Measurements from ENCODE around the gene AQP12B. TPM values are rescaled to one million over a fixed set of nuclear protein-coding genes. Genes with fewer than 3 reads are reported as not detected.

Gene AQP12B
- total RNA-seq, 2 donors from 2014 or later = 7.9 to 9.6 TPM

DNA sequence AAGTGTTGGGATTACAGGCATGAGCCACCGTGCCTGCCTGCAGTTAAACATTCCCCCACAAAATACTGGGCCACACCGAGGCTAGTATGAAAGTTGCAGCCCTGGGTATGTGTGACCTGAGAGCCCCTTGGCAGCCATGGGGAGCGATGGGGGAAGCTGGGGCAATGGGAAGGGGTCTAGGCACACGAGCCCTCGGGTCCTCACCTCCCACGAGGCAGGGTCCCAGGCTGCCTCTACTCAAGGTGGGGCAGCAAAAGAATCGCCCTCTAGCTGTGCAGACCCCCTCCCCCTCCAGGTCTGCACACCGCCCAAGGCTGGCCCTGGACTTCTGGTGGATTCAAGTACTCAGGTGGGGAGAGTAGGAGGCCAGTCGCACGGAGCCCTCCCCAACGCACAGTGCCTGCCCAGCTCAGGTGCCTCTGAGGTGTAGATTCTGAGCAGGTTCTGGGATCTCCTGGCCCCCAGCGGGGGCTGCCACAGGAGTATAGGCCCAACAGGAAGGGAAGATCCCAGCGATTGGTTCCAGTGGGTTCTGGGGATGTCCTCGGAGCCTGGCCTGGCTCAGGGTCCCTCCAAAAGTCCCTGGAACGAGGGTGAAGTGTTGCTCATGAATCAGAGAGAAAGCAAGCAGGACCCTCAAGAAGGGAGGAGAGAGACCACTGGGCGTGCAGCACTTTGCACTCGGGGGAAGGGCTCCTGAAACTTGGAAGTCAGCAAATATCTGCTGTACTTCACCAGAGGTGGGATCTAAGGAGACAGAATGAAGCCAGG, 54.8 kb downstream of the AQP12B start:
- H3K27ac ChIP-seq = no peak overlapping the region
- no peak for DNase-seq
- TF ChIP-seq, protein P1, sequence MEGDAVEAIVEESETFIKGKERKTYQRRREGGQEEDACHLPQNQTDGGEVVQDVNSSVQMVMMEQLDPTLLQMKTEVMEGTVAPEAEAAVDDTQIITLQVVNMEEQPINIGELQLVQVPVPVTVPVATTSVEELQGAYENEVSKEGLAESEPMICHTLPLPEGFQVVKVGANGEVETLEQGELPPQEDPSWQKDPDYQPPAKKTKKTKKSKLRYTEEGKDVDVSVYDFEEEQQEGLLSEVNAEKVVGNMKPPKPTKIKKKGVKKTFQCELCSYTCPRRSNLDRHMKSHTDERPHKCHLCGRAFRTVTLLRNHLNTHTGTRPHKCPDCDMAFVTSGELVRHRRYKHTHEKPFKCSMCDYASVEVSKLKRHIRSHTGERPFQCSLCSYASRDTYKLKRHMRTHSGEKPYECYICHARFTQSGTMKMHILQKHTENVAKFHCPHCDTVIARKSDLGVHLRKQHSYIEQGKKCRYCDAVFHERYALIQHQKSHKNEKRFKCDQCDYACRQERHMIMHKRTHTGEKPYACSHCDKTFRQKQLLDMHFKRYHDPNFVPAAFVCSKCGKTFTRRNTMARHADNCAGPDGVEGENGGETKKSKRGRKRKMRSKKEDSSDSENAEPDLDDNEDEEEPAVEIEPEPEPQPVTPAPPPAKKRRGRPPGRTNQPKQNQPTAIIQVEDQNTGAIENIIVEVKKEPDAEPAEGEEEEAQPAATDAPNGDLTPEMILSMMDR (IDR thresholded peaks at IDR 0.05) = no peak
- H3K9me3 ChIP-seq = no peaks in the 10 kb centered on the region
- no peak overlapping the region for H3K4me3 ChIP-seq
- no peaks in the 10 kb centered on the region for H3K27me3 ChIP-seq
- no peaks in the 10 kb centered on the region for H3K36me3 ChIP-seq
- no peak overlapping the region for H3K9ac ChIP-seq (ENCODE audit: low read depth in 2 of 2, low read length in 2 of 2)
- intact Hi-C loops (cut with DNase I) = no loop called here
- H3K4me1 ChIP-seq = no peaks in the 10 kb centered on the region

DNA sequence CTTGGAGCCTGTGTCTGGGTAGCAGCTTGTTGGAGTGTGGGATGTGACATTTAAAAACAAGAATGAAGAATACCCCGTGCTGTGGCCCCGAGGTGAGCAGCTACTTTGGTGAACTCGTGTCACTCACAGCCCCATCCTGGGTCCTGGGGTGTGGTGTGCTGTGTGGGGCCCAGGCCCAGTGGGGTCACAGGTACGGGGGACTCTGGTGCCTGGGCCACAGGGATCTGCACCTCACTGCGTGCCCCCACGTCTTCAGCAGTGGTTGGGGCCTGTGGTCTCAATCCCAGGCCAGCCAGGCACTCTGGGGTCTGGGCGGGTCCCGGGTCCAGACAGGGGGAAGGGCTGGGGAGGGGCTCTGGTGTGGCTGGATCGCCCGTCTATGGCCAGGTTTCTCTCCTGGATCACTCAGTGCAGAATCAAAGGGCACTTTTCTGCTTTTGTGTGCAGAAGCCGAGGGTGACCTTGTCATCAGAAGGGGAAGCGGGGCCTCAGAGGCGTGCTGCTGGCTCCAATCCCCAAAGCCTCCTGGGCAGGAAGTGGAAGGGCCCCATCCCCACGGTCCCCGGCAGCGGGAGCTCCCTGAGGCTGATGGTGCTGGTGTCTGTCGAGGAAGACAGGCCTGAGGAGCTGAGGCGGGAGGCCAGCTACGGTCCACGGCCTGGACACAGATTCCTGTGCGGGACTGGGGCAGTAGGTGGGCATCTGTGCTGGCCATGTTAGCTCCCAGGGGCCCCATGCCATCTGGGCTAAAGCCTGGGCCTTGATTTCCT, 56.0 kb downstream of the AQP12B start:
- Histone ChIP-seq H3K9ac (ENCODE audit: low read depth in 2 of 2, low read length in 2 of 2) (peak overlapping the region in 1 of 2 donors; percentile 3), H3K36me3 (no peaks in the 10 kb centered on the region), H3K4me1 (no peaks in the 10 kb centered on the region), H3K27ac (no peak overlapping the region), H3K4me3 (no peak overlapping the region), H3K27me3 (no peaks in the 10 kb centered on the region), H3K9me3 (no peaks in the 10 kb centered on the region)
- intact Hi-C loops (cut with DNase I) = no loop called here
- TF ChIP-seq, protein P1 (IDR thresholded peaks at IDR 0.05) = no peak
- no peak for DNase-seq

Other genes with a start within 250 kb of the AQP12B start
- 10 to 100 TPM; 19.0 to 23.1 TPM for gene GPC1, start 247.2 kb downstream of the AQP12B start, total RNA-seq
- 10 to 100 TPM; 12.3 to 18.1 TPM for gene ANKMY1, start 124.9 kb downstream of the AQP12B start, total RNA-seq
- 1 to 10 TPM; 3.9 to 5.3 TPM for gene DUSP28, start 122.5 kb downstream of the AQP12B start, total RNA-seq
- gene RNPEPL1, start 114.4 kb downstream of the AQP12B start, total RNA-seq = 100 to 1,000 TPM in 1 of 2 donors, 10 to 100 TPM in 1; 87.2 to 108 TPM
- 10 to 100 TPM; 29.1 to 47.8 TPM for gene CAPN10, start 96.2 kb downstream of the AQP12B start, total RNA-seq
- 10 to 100 TPM; 64.4 to 92.2 TPM for gene GPR35, start 57.4 kb downstream of the AQP12B start, total RNA-seq
- 10 to 100 TPM in 1 of 2 donors, 1 to 10 TPM in 1; 9.0 to 20.5 TPM for gene AQP12A, start 9.0 kb upstream of the AQP12B start, total RNA-seq
- 1 to 10 TPM; 1.9 to 4.3 TPM for gene KIF1A, start 137.3 kb upstream of the AQP12B start, total RNA-seq
- 1 to 10 TPM; 1.9 to 6.1 TPM for gene AGXT, start 185.9 kb upstream of the AQP12B start, total RNA-seq
- gene MAB21L4, start 213.3 kb upstream of the AQP12B start, total RNA-seq = 10 to 100 TPM in 1 of 2 donors, 1 to 10 TPM in 1; 6.1 to 22.2 TPM
- under 1 TPM in 1 of 2 donors, not detected in 1; 0.05 TPM for gene CROCC2, start 223.5 kb upstream of the AQP12B start, total RNA-seq